Nephron progenitor cell (in vitro differentiated cells): ENCODE data around the gene RGSL1.
"Not testable (repeated sequence)": the region's sequence is repeated elsewhere in the genome, so short reads cannot be mapped to it uniquely, and the experiment has no call there.

Experiments
- DNase-seq: peaks from one replicate; pipeline ENCODE4 v3.0.0; 2021
- H3K27ac Mint-ChIP-seq: 2 replicates; pipeline ENCODE4 v1.8.0; 2021; ENCODE audit warnings: mild to moderate bottlenecking, moderate library complexity, mixed read lengths
- H3K27me3 Mint-ChIP-seq: 2 replicates; pipeline ENCODE4 v1.8.0; 2021; ENCODE audit warnings: mild to moderate bottlenecking, low read depth, mixed read lengths; ENCODE audit not compliant: poor library complexity
- H3K36me3 Mint-ChIP-seq: 2 replicates; pipeline ENCODE4 v1.8.0; 2021; ENCODE audit warnings: low read depth, mixed read lengths
- H3K4me1 Mint-ChIP-seq: 2 replicates; pipeline ENCODE4 v1.8.0; 2021; ENCODE audit warnings: mixed read lengths
- H3K4me3 Mint-ChIP-seq: 2 replicates; pipeline ENCODE4 v1.8.0; 2021; ENCODE audit warnings: mild to moderate bottlenecking, moderate library complexity, mixed read lengths
- H3K9me3 Mint-ChIP-seq: 2 replicates; pipeline ENCODE4 v1.8.0; 2021; ENCODE audit warnings: mild to moderate bottlenecking, moderate library complexity, mixed read lengths
- TF ChIP-seq, protein P1 (sequence below): fragments of 200-600 bp; sonication (generic); IDR thresholded peaks from 2 replicates; pipeline ENCODE4 v1.5.0; 2021; ENCODE audit warnings: antibody characterized with exemption

Gene RGSL1

GRCh38 chr1:182525342-182525741 is 75.4 kb downstream of the RGSL1 start:
- H3K9me3 Mint-ChIP-seq: peaks cover 48% of the 10 kb centered on the region
- peaks cover 5% of the 10 kb centered on the region for H3K36me3 Mint-ChIP-seq
- no peak overlapping the region for H3K27ac Mint-ChIP-seq
- no peaks in the 10 kb centered on the region for H3K4me1 Mint-ChIP-seq
- DNase-seq: no peak
- TF ChIP-seq, protein P1, sequence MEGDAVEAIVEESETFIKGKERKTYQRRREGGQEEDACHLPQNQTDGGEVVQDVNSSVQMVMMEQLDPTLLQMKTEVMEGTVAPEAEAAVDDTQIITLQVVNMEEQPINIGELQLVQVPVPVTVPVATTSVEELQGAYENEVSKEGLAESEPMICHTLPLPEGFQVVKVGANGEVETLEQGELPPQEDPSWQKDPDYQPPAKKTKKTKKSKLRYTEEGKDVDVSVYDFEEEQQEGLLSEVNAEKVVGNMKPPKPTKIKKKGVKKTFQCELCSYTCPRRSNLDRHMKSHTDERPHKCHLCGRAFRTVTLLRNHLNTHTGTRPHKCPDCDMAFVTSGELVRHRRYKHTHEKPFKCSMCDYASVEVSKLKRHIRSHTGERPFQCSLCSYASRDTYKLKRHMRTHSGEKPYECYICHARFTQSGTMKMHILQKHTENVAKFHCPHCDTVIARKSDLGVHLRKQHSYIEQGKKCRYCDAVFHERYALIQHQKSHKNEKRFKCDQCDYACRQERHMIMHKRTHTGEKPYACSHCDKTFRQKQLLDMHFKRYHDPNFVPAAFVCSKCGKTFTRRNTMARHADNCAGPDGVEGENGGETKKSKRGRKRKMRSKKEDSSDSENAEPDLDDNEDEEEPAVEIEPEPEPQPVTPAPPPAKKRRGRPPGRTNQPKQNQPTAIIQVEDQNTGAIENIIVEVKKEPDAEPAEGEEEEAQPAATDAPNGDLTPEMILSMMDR: no peak
- H3K4me3 Mint-ChIP-seq: no peak overlapping the region
- H3K27me3 Mint-ChIP-seq: peaks cover 24% of the 10 kb centered on the region

DNA sequence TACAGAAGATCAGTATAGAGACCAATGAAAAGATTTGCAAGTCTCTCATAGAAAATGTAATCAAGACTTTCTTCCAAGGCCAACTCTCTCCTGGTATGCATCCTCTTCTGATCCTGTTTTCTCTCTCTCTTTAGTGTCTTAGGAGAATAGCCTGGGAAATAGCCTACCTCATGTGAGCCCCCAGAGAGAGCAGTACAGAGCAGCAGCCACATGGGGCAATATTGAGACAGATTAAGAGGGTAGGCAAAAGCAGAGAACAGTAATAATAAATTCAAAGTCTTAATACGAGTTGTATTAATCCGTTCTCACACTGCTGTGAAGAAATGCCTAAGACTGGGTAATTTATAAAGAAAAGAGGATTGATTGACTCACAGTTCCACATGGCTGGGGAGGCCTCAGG is 77.7 kb downstream of the RGSL1 start:
- no peak overlapping the region for H3K27ac Mint-ChIP-seq
- H3K4me1 Mint-ChIP-seq: no peaks in the 10 kb centered on the region
- H3K4me3 Mint-ChIP-seq: no peak overlapping the region
- H3K9me3 Mint-ChIP-seq: peaks cover 48% of the 10 kb centered on the region
- TF ChIP-seq, protein P1: no peak
- H3K27me3 Mint-ChIP-seq: peaks cover 24% of the 10 kb centered on the region
- H3K36me3 Mint-ChIP-seq: peaks cover 5% of the 10 kb centered on the region
- DNase-seq: no peak

DNA sequence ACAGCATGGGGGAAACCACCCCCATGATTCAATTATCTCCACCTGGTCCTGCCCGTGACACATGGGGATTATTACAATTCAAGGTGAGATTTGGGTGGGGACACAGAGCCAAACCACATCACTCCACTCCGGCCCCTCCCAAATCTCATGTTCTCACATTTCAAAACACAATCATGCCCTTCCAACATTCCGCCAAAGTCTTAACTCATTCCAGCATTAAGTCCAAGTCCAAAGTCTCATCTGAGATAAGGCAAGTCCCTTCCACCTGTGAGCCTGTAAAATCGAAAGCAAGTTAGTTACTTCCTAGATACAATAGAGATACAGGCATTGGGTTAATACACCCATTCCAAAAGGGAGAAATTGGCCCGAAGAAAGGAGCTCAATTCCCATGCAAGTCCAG is 78.3 kb downstream of the RGSL1 start:
- H3K4me3 Mint-ChIP-seq, H3K36me3 Mint-ChIP-seq, DNase-seq, H3K27ac Mint-ChIP-seq, H3K4me1 Mint-ChIP-seq: not testable (repeated sequence)
- Mint-ChIP-seq H3K27me3 (peaks cover 21% of the 10 kb centered on the region), H3K9me3 (peaks cover 48% of the 10 kb centered on the region)

- Mint-ChIP-seq H3K9me3 (peaks cover under 1% of the 10 kb centered on the region), H3K4me1 (no peaks in the 10 kb centered on the region), H3K4me3 (no peak overlapping the region), H3K27ac (no peak overlapping the region), H3K36me3 (no peaks in the 10 kb centered on the region), H3K27me3 (peaks cover 11% of the 10 kb centered on the region)
- no peak for DNase-seq
- TF ChIP-seq, protein P1: no peak
These were observed 84.0 kb downstream of the RGSL1 start for GRCh38 chr1:182533896-182534295.

DNA sequence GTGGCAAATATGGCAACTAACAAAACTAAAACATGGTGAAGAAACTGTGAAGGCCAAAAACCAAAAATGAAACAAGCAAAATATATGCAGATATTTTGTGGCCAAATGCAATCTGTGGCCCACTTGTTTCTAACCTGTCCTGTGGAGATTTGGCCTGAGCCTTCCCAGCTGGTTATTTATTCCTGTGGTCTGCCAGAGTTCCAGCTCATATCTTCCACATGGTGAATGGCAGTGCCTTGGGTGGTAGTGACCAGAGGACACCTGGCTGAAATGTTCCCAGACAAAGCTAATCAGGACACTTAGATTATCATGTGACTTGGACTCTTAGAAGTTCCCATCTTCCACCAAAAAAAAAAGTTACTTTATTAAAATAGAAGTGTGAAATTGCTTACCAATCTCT is 99.4 kb downstream of the RGSL1 start:
- no peaks in the 10 kb centered on the region for H3K4me1 Mint-ChIP-seq
- DNase-seq: no peak
- H3K4me3 Mint-ChIP-seq: no peak overlapping the region
- TF ChIP-seq, protein P1: no peak
- peaks cover 10% of the 10 kb centered on the region for H3K27me3 Mint-ChIP-seq
- H3K36me3 Mint-ChIP-seq: no peaks in the 10 kb centered on the region
- H3K27ac Mint-ChIP-seq: no peak overlapping the region
- peaks cover 10% of the 10 kb centered on the region for H3K9me3 Mint-ChIP-seq

- H3K27ac Mint-ChIP-seq: no peak overlapping the region
These were observed 99.9 kb downstream of the RGSL1 start for GRCh38 chr1:182549811-182550210.

More at GRCh38 chr1:182549811-182550210, 99.9 kb downstream of the RGSL1 start:
- Mint-ChIP-seq H3K9me3 (peaks cover 10% of the 10 kb centered on the region), H3K4me3 (no peak overlapping the region), H3K27me3 (peaks cover 9% of the 10 kb centered on the region), H3K36me3 (no peaks in the 10 kb centered on the region), H3K4me1 (no peaks in the 10 kb centered on the region)
- DNase-seq: no peak
- TF ChIP-seq, protein P1: no peak
